ENCODE data around the gene GALNT17. TPM values are rescaled to one million over a fixed set of nuclear protein-coding genes. Genes with fewer than 3 reads are reported as not detected.

The GALNT17 gene
- total RNA-seq, 4 donors from 2014 or later = 4.4 to 33.8 (median 11.3) TPM

GRCh38 chr7:71348821-71349681, 217.1 kb downstream of the GALNT17 start:
- H3K9me3 ChIP-seq = peaks cover 0 to 7% of the 10 kb centered on the region in 2 donors
- peak overlapping the region in 1 of 2 donors; percentile 6 for H3K4me3 ChIP-seq
- intact Hi-C loops (cut with DNase I; ENCODE audit: low total_unique reads) = no loop called here
- no peak for TF ChIP-seq POLR2A (IDR thresholded peaks at IDR 0.05)
- TF ChIP-seq CTCF (IDR thresholded peaks at IDR 0.05) = no peak
- DNase-seq = peak in 1 of 2 donors; percentile 16
- H3K4me1 ChIP-seq = no peaks in the 10 kb centered on the region
- no peaks in the 10 kb centered on the region for H3K36me3 ChIP-seq
- H3K27ac ChIP-seq = peak overlapping the region in 1 of 2 donors; percentile 44
- no peaks in the 10 kb centered on the region for H3K27me3 ChIP-seq

- intact Hi-C loops (cut with DNase I; ENCODE audit: low total_unique reads) = no loop called here
- peak overlapping the region in 1 of 2 donors; percentile 6 for H3K4me3 ChIP-seq
Measured at GRCh38 chr7:71349682-71350481, 217.9 kb downstream of the GALNT17 start.

GRCh38 chr7:71350680-71351079, 218.7 kb downstream of the GALNT17 start:
- DNase-seq = no peak
- intact Hi-C loops (cut with DNase I; ENCODE audit: low total_unique reads) = no loop called here
- Histone ChIP-seq H3K27ac (no peak overlapping the region), H3K4me1 (no peaks in the 10 kb centered on the region), H3K4me3 (no peak overlapping the region), H3K9me3 (no peaks in the 10 kb centered on the region), H3K36me3 (no peaks in the 10 kb centered on the region), H3K27me3 (no peaks in the 10 kb centered on the region)
- TF ChIP-seq POLR2A (IDR thresholded peaks at IDR 0.05) (no peak), CTCF (IDR thresholded peaks at IDR 0.05) (no peak)

More at GRCh38 chr7:71349682-71350481, 217.9 kb downstream of the GALNT17 start:
- peaks cover 0 to under 1% of the 10 kb centered on the region in 2 donors for H3K9me3 ChIP-seq
- no peaks in the 10 kb centered on the region for H3K36me3 ChIP-seq
- H3K27ac ChIP-seq = no peak overlapping the region
- H3K27me3 ChIP-seq = no peaks in the 10 kb centered on the region
- TF ChIP-seq CTCF (IDR thresholded peaks at IDR 0.05) (no peak), POLR2A (IDR thresholded peaks at IDR 0.05) (no peak)
- no peak for DNase-seq
- no peaks in the 10 kb centered on the region for H3K4me1 ChIP-seq

GRCh38 chr7:71354716-71355115, 222.8 kb downstream of the GALNT17 start:
- no peaks in the 10 kb centered on the region for H3K27me3 ChIP-seq
- H3K27ac ChIP-seq = no peak overlapping the region
- no peaks in the 10 kb centered on the region for H3K4me1 ChIP-seq
- H3K9me3 ChIP-seq = no peaks in the 10 kb centered on the region
- no peak overlapping the region for H3K4me3 ChIP-seq
- no peak for DNase-seq
- H3K36me3 ChIP-seq = no peaks in the 10 kb centered on the region
- intact Hi-C loops (cut with DNase I; ENCODE audit: low total_unique reads) = no loop called here
- TF ChIP-seq CTCF (IDR thresholded peaks at IDR 0.05) (no peak), POLR2A (IDR thresholded peaks at IDR 0.05) (no peak)

Measured in uterus (tissue), 4 donors.